ENCODE results near the gene ERICH6B.

The ERICH6B gene

GRCh38 chr13:45540864-45541263 lies 74.7 kb downstream of the ERICH6B start:
- DNase-seq: no peak

GRCh38 chr13:45540195-45540594 lies 75.3 kb downstream of the ERICH6B start:
- DNase-seq: no peak

- DNase-seq: no peak
Observed at GRCh38 chr13:45538382-45538781, 77.2 kb downstream of the ERICH6B start.

GRCh38 chr13:45537516-45537915 lies 78.0 kb downstream of the ERICH6B start:
- no peak for DNase-seq

GRCh38 chr13:45536224-45536623 lies 79.3 kb downstream of the ERICH6B start:
- no peak for DNase-seq

- DNase-seq: no peak
Observed at GRCh38 chr13:45534604-45535003, 80.9 kb downstream of the ERICH6B start.

- no peak for DNase-seq
Observed at GRCh38 chr13:45529758-45530157, 85.8 kb downstream of the ERICH6B start.

- no peak for DNase-seq
Observed at GRCh38 chr13:45527699-45528462, 87.7 kb downstream of the ERICH6B start.

GRCh38 chr13:45522571-45522970 lies 93.0 kb downstream of the ERICH6B start:
- no peak for DNase-seq

GRCh38 chr13:45521297-45521696 lies 94.2 kb downstream of the ERICH6B start:
- no peak for DNase-seq

- no peak for DNase-seq
Observed at GRCh38 chr13:45519493-45519892, 96.0 kb downstream of the ERICH6B start.

- no peak for DNase-seq
Observed at GRCh38 chr13:45518525-45519245, 96.9 kb downstream of the ERICH6B start.

- no peak for DNase-seq
Observed at GRCh38 chr13:45516757-45517156, 98.8 kb downstream of the ERICH6B start.

GRCh38 chr13:45512098-45512496 lies 103.4 kb downstream of the ERICH6B start:
- no peak for DNase-seq

GRCh38 chr13:45511310-45512097 lies 104.0 kb downstream of the ERICH6B start:
- DNase-seq: no peak

- DNase-seq: no peak
Observed at GRCh38 chr13:45510672-45511071, 104.9 kb downstream of the ERICH6B start.

GRCh38 chr13:45508776-45509175 lies 106.8 kb downstream of the ERICH6B start:
- no peak for DNase-seq

- DNase-seq: no peak
Observed at GRCh38 chr13:45506811-45507210, 108.7 kb downstream of the ERICH6B start.

GRCh38 chr13:45503658-45504057 lies 111.9 kb downstream of the ERICH6B start:
- DNase-seq: no peak

GRCh38 chr13:45501175-45501526 lies 114.4 kb downstream of the ERICH6B start:
- no peak for DNase-seq

GRCh38 chr13:45500492-45501174 lies 114.9 kb downstream of the ERICH6B start:
- no peak for DNase-seq

GRCh38 chr13:45496942-45497341 lies 118.6 kb downstream of the ERICH6B start:
- no peak for DNase-seq

GRCh38 chr13:45492538-45492937 lies 123.0 kb downstream of the ERICH6B start:
- DNase-seq: no peak

Measured in cortex of kidney (tissue), 1 donor.